ENCODE measurements around the gene CPXM2.

Gene CPXM2

GRCh38 chr10:123842692-123843385, 48.8 kb downstream of the CPXM2 start:
- DNase-seq = no peak

GRCh38 chr10:123841560-123841959, 50.0 kb downstream of the CPXM2 start:
- no peak for DNase-seq

GRCh38 chr10:123841115-123841514, 50.5 kb downstream of the CPXM2 start:
- no peak for DNase-seq

GRCh38 chr10:123840714-123841113, 50.9 kb downstream of the CPXM2 start:
- DNase-seq = no peak

GRCh38 chr10:123838596-123839310, 52.9 kb downstream of the CPXM2 start:
- no peak for DNase-seq

GRCh38 chr10:123837756-123838155, 53.9 kb downstream of the CPXM2 start:
- DNase-seq = no peak

GRCh38 chr10:123836418-123837145, 55.0 kb downstream of the CPXM2 start:
- DNase-seq = no peak

- DNase-seq = no peak
These were observed 56.0 kb downstream of the CPXM2 start for GRCh38 chr10:123835575-123835974.

- DNase-seq = no peak
These were observed 58.3 kb downstream of the CPXM2 start for GRCh38 chr10:123833170-123833850.

GRCh38 chr10:123831259-123831658, 60.3 kb downstream of the CPXM2 start:
- DNase-seq = no peak

- DNase-seq = no peak
These were observed 70.5 kb downstream of the CPXM2 start for GRCh38 chr10:123821136-123821535.

- no peak for DNase-seq
These were observed 82.0 kb downstream of the CPXM2 start for GRCh38 chr10:123809632-123810031.

GRCh38 chr10:123808906-123809305, 82.7 kb downstream of the CPXM2 start:
- DNase-seq = no peak

GRCh38 chr10:123808286-123808685, 83.3 kb downstream of the CPXM2 start:
- DNase-seq = no peak

- DNase-seq = no peak
These were observed 84.1 kb downstream of the CPXM2 start for GRCh38 chr10:123807444-123808035.

- DNase-seq = no peak
These were observed 86.9 kb downstream of the CPXM2 start for GRCh38 chr10:123804716-123805115.

- no peak for DNase-seq
These were observed 90.8 kb downstream of the CPXM2 start for GRCh38 chr10:123800821-123801220.

GRCh38 chr10:123800289-123800688, 91.3 kb downstream of the CPXM2 start:
- no peak for DNase-seq

GRCh38 chr10:123798856-123799255, 92.8 kb downstream of the CPXM2 start:
- DNase-seq = no peak

GRCh38 chr10:123797813-123798212, 93.8 kb downstream of the CPXM2 start:
- no peak for DNase-seq

- DNase-seq = no peak
These were observed 94.9 kb downstream of the CPXM2 start for GRCh38 chr10:123796736-123797135.

GRCh38 chr10:123795846-123796590, 95.6 kb downstream of the CPXM2 start:
- no peak for DNase-seq
